Measurements from ENCODE around the gene CRYBA1. TPM values are rescaled to one million over a fixed set of nuclear protein-coding genes. Genes with fewer than 3 reads are reported as not detected.

The CRYBA1 gene
- total RNA-seq, 2 experiments from 2014 or later, result not detected

GRCh38 chr17:29210879-29211278, 35.8 kb upstream of the CRYBA1 start:
- Mint-ChIP-seq H3K36me3 (ENCODE audit: low read depth) (no peaks in the 10 kb centered on the region), H3K9me3 (no peaks in the 10 kb centered on the region), H3K4me3 (no peak overlapping the region), H3K4me1 (ENCODE audit: low read depth) (no peaks in the 10 kb centered on the region), H3K27me3 (no peaks in the 10 kb centered on the region), H3K27ac (no peak overlapping the region)
- no peak for ATAC-seq (ENCODE audit: poor library complexity)
- H3K27me3 ChIP-seq (ENCODE audit: control insufficient read depth in 1 of 2, insufficient read depth in 2 of 2, low read length in 2 of 2), result no peaks in the 10 kb centered on the region
- intact Hi-C loops (cut with DNase I, micrococcal nuclease), result no loop called here
- H3K36me3 ChIP-seq (ENCODE audit: insufficient read depth, low read length), result no peaks in the 10 kb centered on the region
- no peaks in the 10 kb centered on the region for H3K9me3 ChIP-seq (ENCODE audit: control insufficient read depth in 1 of 2, insufficient read depth in 1 of 2, low read length in 2 of 2)
- ChIA-PET POLR2A (no interaction called here), CTCF (interaction anchor here (0.9 kb wide), 1 partner anchor 62 kb away, joined by 4 read pairs; no protein-coding TSS in a partner anchor)
- TF ChIP-seq, protein P1, sequence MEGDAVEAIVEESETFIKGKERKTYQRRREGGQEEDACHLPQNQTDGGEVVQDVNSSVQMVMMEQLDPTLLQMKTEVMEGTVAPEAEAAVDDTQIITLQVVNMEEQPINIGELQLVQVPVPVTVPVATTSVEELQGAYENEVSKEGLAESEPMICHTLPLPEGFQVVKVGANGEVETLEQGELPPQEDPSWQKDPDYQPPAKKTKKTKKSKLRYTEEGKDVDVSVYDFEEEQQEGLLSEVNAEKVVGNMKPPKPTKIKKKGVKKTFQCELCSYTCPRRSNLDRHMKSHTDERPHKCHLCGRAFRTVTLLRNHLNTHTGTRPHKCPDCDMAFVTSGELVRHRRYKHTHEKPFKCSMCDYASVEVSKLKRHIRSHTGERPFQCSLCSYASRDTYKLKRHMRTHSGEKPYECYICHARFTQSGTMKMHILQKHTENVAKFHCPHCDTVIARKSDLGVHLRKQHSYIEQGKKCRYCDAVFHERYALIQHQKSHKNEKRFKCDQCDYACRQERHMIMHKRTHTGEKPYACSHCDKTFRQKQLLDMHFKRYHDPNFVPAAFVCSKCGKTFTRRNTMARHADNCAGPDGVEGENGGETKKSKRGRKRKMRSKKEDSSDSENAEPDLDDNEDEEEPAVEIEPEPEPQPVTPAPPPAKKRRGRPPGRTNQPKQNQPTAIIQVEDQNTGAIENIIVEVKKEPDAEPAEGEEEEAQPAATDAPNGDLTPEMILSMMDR (IDR thresholded peaks at IDR 0.05), result no peak
- H3K4me3 ChIP-seq (ENCODE audit: low read length), result no peak overlapping the region
- H3K4me1 ChIP-seq (ENCODE audit: insufficient read depth, low read length), result no peaks in the 10 kb centered on the region
- no peak for DNase-seq
- no peak overlapping the region for H3K27ac ChIP-seq (ENCODE audit: low read depth in 1 of 2, low read length in 2 of 2)

- intact Hi-C loops (cut with DNase I, micrococcal nuclease), result no loop called here
- Mint-ChIP-seq H3K27ac (no peak overlapping the region), H3K9me3 (no peaks in the 10 kb centered on the region), H3K4me3 (no peak overlapping the region), H3K4me1 (ENCODE audit: low read depth) (no peaks in the 10 kb centered on the region), H3K27me3 (no peaks in the 10 kb centered on the region), H3K36me3 (ENCODE audit: low read depth) (no peaks in the 10 kb centered on the region)
- DNase-seq (no peak), ATAC-seq (ENCODE audit: poor library complexity) (no peak)
- ChIA-PET POLR2A (no interaction called here), CTCF (interaction anchor here (1.7 kb wide), 1 partner anchor 88 kb away, joined by 4 read pairs; no protein-coding TSS in a partner anchor)
- no peaks in the 10 kb centered on the region for H3K27me3 ChIP-seq (ENCODE audit: control insufficient read depth in 1 of 2, insufficient read depth in 2 of 2, low read length in 2 of 2)
- no peaks in the 10 kb centered on the region for H3K4me1 ChIP-seq (ENCODE audit: insufficient read depth, low read length)
- TF ChIP-seq, protein P1 (IDR thresholded peaks at IDR 0.05), result no peak
- no peaks in the 10 kb centered on the region for H3K36me3 ChIP-seq (ENCODE audit: insufficient read depth, low read length)
- H3K4me3 ChIP-seq (ENCODE audit: low read length), result no peak overlapping the region
- no peaks in the 10 kb centered on the region for H3K9me3 ChIP-seq (ENCODE audit: control insufficient read depth in 1 of 2, insufficient read depth in 1 of 2, low read length in 2 of 2)
- no peak overlapping the region for H3K27ac ChIP-seq (ENCODE audit: low read depth in 1 of 2, low read length in 2 of 2)
Measured at GRCh38 chr17:29212094-29212631, 34.5 kb upstream of the CRYBA1 start.

- TF ChIP-seq, protein P1 (IDR thresholded peaks at IDR 0.05), result no peak
- Mint-ChIP-seq H3K9me3 (no peaks in the 10 kb centered on the region), H3K4me3 (no peak overlapping the region), H3K27me3 (no peaks in the 10 kb centered on the region), H3K4me1 (ENCODE audit: low read depth) (no peaks in the 10 kb centered on the region), H3K27ac (no peak overlapping the region), H3K36me3 (ENCODE audit: low read depth) (no peaks in the 10 kb centered on the region)
- DNase-seq, result peak in 2 of 14 experiments; percentile 21 to 32
- Histone ChIP-seq H3K36me3 (ENCODE audit: insufficient read depth, low read length) (no peaks in the 10 kb centered on the region), H3K27ac (ENCODE audit: low read depth in 1 of 2, low read length in 2 of 2) (no peak overlapping the region), H3K4me1 (ENCODE audit: insufficient read depth, low read length) (no peaks in the 10 kb centered on the region), H3K27me3 (ENCODE audit: control insufficient read depth in 1 of 2, insufficient read depth in 2 of 2, low read length in 2 of 2) (no peaks in the 10 kb centered on the region), H3K4me3 (ENCODE audit: low read length) (no peak overlapping the region), H3K9me3 (ENCODE audit: control insufficient read depth in 1 of 2, insufficient read depth in 1 of 2, low read length in 2 of 2) (no peaks in the 10 kb centered on the region)
- POLR2A ChIA-PET, result interaction anchor here (0.6 kb wide), 1 partner anchor 78 kb away, joined by 3 read pairs; no protein-coding TSS in a partner anchor
- no peak for ATAC-seq (ENCODE audit: poor library complexity)
- CTCF ChIA-PET, result interaction anchor here (0.6 to 1.7 kb wide), 2 partner anchors 30 to 89 kb away, joined by 3 to 4 read pairs; no protein-coding TSS in a partner anchor
- intact Hi-C loops (cut with DNase I, micrococcal nuclease), result no loop called here
Measured at GRCh38 chr17:29212681-29213121, 34.0 kb upstream of the CRYBA1 start.
